ENCODE results near the gene OR8J1.
"Not testable (repeated sequence)": the region's sequence is repeated elsewhere in the genome, so short reads cannot be mapped to it uniquely, and the experiment has no call there.

The OR8J1 gene

DNA sequence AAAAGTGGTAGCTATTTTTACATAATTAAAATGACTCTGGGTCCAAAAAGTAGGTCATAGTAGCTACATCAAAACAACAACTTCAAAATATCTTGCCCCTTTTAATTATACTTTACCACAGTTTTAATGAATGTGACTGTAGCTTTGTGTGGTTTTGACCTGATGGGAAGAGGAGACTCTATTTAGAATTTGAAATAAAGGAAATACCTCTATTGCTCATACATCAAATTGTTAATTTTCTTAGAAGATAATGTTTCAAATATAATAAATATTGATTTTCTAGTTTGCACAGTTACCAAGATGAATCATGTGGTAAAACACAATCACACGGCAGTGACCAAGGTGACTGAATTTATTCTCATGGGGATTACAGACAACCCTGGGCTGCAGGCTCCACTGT lies 8.4 kb upstream of the OR8J1 start, which contains the start of gene OR8K1:
Gene OR8K1, plus strand, starts transcription at position 301 of the 400 bp plus-strand sequence. Its CDS starts 0 bp downstream, at position 301.
- ChIA-PET CTCF (interaction anchor here (1.0 to 1.5 kb wide), 2 partner anchors 8 to 11 kb away, joined by 3 to 4 read pairs; no protein-coding TSS in a partner anchor), POLR2A (no interaction called here)
- DNase-seq (ENCODE audit: extremely low spot score) = no peak

GRCh38 chr11:56375324-56375723 lies 21.2 kb downstream of the OR8J1 start, which contains the start of gene OR8U1:
OR8U1 (plus strand) TSS chr11:56375624; CDS start chr11:56375624, 0 bp downstream.
- TF ChIP-seq, protein P1, sequence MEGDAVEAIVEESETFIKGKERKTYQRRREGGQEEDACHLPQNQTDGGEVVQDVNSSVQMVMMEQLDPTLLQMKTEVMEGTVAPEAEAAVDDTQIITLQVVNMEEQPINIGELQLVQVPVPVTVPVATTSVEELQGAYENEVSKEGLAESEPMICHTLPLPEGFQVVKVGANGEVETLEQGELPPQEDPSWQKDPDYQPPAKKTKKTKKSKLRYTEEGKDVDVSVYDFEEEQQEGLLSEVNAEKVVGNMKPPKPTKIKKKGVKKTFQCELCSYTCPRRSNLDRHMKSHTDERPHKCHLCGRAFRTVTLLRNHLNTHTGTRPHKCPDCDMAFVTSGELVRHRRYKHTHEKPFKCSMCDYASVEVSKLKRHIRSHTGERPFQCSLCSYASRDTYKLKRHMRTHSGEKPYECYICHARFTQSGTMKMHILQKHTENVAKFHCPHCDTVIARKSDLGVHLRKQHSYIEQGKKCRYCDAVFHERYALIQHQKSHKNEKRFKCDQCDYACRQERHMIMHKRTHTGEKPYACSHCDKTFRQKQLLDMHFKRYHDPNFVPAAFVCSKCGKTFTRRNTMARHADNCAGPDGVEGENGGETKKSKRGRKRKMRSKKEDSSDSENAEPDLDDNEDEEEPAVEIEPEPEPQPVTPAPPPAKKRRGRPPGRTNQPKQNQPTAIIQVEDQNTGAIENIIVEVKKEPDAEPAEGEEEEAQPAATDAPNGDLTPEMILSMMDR (IDR thresholded peaks at IDR 0.05; ENCODE audit: control extremely low read depth, extremely low read depth, low read depth, missing control alignments) = no peak
- DNase-seq (ENCODE audit: extremely low spot score) = no peak
- POLR2A ChIA-PET = no interaction called here
- CTCF ChIA-PET = no interaction called here

More for the DNA sequence above, 8.4 kb upstream of the OR8J1 start, which contains the start of gene OR8K1:
- TF ChIP-seq, protein P1 (IDR thresholded peaks at IDR 0.05; ENCODE audit: control extremely low read depth, extremely low read depth, low read depth, missing control alignments) = no peak

- ChIA-PET POLR2A (no interaction called here), CTCF (no interaction called here)
- DNase-seq (ENCODE audit: extremely low spot score) = no peak
- TF ChIP-seq, protein P1 (IDR thresholded peaks at IDR 0.05; ENCODE audit: control extremely low read depth, extremely low read depth, low read depth, missing control alignments) = no peak
These were observed 26.0 kb downstream of the OR8J1 start for GRCh38 chr11:56380120-56380519.

DNA sequence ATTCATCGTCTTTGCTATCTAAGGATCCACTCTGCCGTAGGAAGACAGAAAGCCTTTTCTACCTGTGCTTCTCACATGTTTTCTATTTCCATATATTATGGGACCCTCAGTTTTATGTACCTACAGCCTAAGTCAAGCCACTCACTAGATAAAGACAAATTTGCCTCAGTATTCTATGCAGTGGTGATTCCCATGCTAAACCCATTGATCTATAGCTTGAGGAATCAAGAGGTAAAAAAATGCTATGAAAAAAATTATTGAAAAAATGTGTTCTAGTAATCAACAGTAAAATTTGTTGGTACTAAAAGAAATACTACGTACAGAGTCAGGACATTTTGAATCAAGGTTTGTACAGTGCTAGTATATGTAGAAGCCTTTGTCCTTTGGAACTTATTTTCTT lies 40.3 kb downstream of the OR8J1 start:
- TF ChIP-seq, protein P1 (IDR thresholded peaks at IDR 0.05; ENCODE audit: control extremely low read depth, extremely low read depth, low read depth, missing control alignments) = no peak
- POLR2A ChIA-PET = no interaction called here
- DNase-seq (ENCODE audit: extremely low spot score) = no peak
- CTCF ChIA-PET = no interaction called here

DNA sequence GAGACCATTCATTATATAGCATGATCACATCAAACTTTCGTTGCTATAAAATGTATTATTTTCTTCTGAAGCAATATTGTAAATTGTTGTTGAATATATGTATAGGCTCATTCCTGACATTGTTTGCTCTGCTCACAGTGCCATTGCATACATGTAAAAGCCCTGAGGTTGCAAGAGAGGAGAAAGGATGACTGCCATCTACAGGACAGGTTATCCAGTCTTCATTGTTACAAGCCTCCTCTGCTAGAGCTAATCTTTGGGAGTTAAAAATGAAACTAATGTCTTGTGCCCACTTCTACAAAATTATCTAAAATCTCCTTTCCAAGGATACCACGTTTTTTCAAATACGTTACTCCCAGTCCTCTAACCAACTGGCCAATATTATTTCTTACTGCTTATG lies 42.0 kb downstream of the OR8J1 start:
- no peak for DNase-seq (ENCODE audit: extremely low spot score)
- ChIA-PET POLR2A (no interaction called here), CTCF (no interaction called here)
- TF ChIP-seq, protein P1 (IDR thresholded peaks at IDR 0.05; ENCODE audit: control extremely low read depth, extremely low read depth, low read depth, missing control alignments) = no peak

GRCh38 chr11:56401858-56402461 lies 47.9 kb downstream of the OR8J1 start:
- CTCF ChIA-PET; POLR2A ChIA-PET; DNase-seq (ENCODE audit: extremely low spot score): not testable (repeated sequence)

DNA sequence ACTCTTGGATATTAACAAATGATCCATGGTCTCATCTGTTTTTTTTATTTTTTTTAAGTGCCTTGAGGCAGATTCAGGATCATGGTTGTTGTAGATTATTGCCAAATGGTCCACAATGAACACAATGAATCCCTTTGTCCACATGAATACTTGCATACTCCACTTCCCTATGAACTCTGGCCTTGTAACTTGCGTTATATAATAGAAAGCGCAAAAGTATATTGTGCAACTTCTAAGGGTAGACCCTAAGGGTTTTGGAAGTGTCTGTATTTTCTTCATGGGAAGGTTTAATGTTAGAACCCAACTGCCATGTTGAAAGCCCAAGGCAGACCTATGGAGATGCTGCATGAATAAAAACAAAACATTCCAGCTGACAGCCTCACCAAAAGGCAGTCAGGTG lies 50.3 kb downstream of the OR8J1 start:
- DNase-seq (ENCODE audit: extremely low spot score) = no peak
- ChIA-PET CTCF (no interaction called here), POLR2A (no interaction called here)
- TF ChIP-seq, protein P1 (IDR thresholded peaks at IDR 0.05; ENCODE audit: control extremely low read depth, extremely low read depth, low read depth, missing control alignments) = no peak

Measured in GM10248 (cell line).